LNCAP (cell line): ENCODE data around the gene HDAC9.

ENCODE experiments used
- CTCF ChIP-seq: fragments of 450-650 bp; IDR thresholded peaks from 2 replicates; pipeline ENCODE4 v1.5.1; 2017; ENCODE audit warnings: mild to moderate bottlenecking

Gene HDAC9

GRCh38 chr7:18995270-18995671 is 499.7 kb downstream of the HDAC9 start:
- TF ChIP-seq CTCF, result no peak

GRCh38 chr7:18995811-18996426 is 500.4 kb downstream of the HDAC9 start:
- no peak for TF ChIP-seq CTCF

- TF ChIP-seq CTCF, result no peak
Measured at GRCh38 chr7:18996583-18996982, 501.0 kb downstream of the HDAC9 start.

GRCh38 chr7:18997477-18998150 is 502.1 kb downstream of the HDAC9 start:
- no peak for TF ChIP-seq CTCF

- TF ChIP-seq CTCF, result no peak
Measured at GRCh38 chr7:19000410-19000809, 504.9 kb downstream of the HDAC9 start.

GRCh38 chr7:19001854-19002253 is 506.3 kb downstream of the HDAC9 start:
- TF ChIP-seq CTCF, result no peak

- no peak for TF ChIP-seq CTCF
Measured at GRCh38 chr7:19009241-19009935, 513.8 kb downstream of the HDAC9 start.
